ENCODE data around the gene PDE4B.

PDE4B gene

DNA sequence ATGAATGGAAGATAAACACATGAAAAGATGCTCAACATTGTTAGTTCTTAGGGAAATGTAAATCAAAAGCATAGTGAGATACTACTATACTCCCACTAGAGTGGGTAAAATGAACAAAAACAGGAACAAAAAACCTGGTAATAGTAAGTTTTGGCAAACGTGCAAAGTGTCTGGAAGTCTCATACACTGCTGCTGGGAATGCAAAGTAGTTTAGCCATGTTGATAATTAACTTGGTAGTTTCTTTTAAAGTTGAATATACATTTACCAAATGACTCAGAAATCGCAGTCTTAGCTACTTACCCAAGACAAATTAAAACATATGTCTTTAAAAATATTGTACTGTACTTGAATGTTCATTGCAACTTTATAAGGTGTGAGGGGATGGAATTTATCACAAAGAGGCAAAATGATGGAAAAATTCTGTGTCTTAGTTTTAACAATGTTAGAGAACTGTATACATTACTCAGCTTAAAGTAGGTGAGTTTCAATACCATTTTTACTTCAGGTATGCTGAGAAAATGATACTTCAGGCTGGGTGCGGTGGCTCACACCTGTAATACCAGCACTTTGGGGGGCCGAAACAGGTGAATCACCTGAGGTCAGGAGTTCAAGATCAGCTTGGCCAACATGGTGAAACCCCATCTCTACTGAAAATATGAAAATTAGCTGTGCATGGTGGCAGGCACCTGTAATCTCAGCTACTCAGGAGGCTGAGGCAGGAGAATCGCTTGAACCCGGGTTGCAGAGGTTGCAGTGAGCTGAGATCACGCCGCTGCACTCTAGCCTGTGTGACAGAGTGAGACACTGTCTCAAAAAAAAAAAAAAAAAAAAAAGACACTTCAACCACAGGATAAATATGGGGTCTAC is 102.3 kb downstream of the PDE4B start:
- no peak overlapping the region for H3K4me3 ChIP-seq (replicated peaks; ENCODE audit: low read depth, low read length)
- TF ChIP-seq, protein P1, sequence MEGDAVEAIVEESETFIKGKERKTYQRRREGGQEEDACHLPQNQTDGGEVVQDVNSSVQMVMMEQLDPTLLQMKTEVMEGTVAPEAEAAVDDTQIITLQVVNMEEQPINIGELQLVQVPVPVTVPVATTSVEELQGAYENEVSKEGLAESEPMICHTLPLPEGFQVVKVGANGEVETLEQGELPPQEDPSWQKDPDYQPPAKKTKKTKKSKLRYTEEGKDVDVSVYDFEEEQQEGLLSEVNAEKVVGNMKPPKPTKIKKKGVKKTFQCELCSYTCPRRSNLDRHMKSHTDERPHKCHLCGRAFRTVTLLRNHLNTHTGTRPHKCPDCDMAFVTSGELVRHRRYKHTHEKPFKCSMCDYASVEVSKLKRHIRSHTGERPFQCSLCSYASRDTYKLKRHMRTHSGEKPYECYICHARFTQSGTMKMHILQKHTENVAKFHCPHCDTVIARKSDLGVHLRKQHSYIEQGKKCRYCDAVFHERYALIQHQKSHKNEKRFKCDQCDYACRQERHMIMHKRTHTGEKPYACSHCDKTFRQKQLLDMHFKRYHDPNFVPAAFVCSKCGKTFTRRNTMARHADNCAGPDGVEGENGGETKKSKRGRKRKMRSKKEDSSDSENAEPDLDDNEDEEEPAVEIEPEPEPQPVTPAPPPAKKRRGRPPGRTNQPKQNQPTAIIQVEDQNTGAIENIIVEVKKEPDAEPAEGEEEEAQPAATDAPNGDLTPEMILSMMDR (IDR thresholded peaks at IDR 0.05; ENCODE audit: insufficient read depth, low read length, poor library complexity, severe bottlenecking): no peak
- DNase-seq (ENCODE audit: extremely low read depth, insufficient read length): no peak
- no peaks in the 10 kb centered on the region for H3K27me3 ChIP-seq (replicated peaks; ENCODE audit: control insufficient read depth, insufficient read depth, low read length)
- no peaks in the 10 kb centered on the region for H3K36me3 ChIP-seq (ENCODE audit: control insufficient read depth, insufficient read depth, low read length)

GRCh38 chr1:65896721-65897120 is 104.0 kb downstream of the PDE4B start:
- Histone ChIP-seq H3K4me3 (replicated peaks; ENCODE audit: low read depth, low read length) (no peak overlapping the region), H3K27me3 (replicated peaks; ENCODE audit: control insufficient read depth, insufficient read depth, low read length) (no peaks in the 10 kb centered on the region), H3K36me3 (ENCODE audit: control insufficient read depth, insufficient read depth, low read length) (no peaks in the 10 kb centered on the region)
- TF ChIP-seq, protein P1 (IDR thresholded peaks at IDR 0.05; ENCODE audit: insufficient read depth, low read length, poor library complexity, severe bottlenecking): no peak
- no peak for DNase-seq (ENCODE audit: extremely low read depth, insufficient read length)

DNA sequence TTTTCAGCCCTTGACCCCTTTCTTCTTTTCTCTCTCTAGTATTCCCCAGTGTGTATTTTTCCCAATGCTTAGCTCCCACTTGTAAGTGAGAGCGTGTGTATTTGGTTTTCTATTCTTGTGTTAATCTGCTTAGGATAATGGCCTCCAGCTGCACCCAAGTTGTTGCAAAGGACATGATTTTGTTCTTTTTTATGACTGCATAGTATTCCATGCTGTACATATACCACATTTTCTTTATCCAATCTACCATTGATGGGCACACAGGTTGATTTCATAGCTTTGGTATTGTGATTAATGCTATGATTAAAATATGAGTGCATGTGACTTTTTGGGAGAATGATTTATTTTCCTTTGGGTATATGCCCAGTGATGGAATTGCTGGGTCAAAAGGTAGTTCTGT is 104.8 kb downstream of the PDE4B start:
- TF ChIP-seq, protein P1 (IDR thresholded peaks at IDR 0.05; ENCODE audit: insufficient read depth, low read length, poor library complexity, severe bottlenecking): no peak
- no peak for DNase-seq (ENCODE audit: extremely low read depth, insufficient read length)
- no peaks in the 10 kb centered on the region for H3K36me3 ChIP-seq (ENCODE audit: control insufficient read depth, insufficient read depth, low read length)

GRCh38 chr1:65904681-65905083 is 112.0 kb downstream of the PDE4B start:
- Histone ChIP-seq H3K36me3 (ENCODE audit: control insufficient read depth, insufficient read depth, low read length) (no peaks in the 10 kb centered on the region), H3K27me3 (replicated peaks; ENCODE audit: control insufficient read depth, insufficient read depth, low read length) (no peaks in the 10 kb centered on the region), H3K4me3 (replicated peaks; ENCODE audit: low read depth, low read length) (no peak overlapping the region)
- no peak for DNase-seq (ENCODE audit: extremely low read depth, insufficient read length)
- TF ChIP-seq, protein P1 (IDR thresholded peaks at IDR 0.05; ENCODE audit: insufficient read depth, low read length, poor library complexity, severe bottlenecking): no peak

More for the DNA sequence above, 104.8 kb downstream of the PDE4B start:
- Histone ChIP-seq H3K27me3 (replicated peaks; ENCODE audit: control insufficient read depth, insufficient read depth, low read length) (no peaks in the 10 kb centered on the region), H3K4me3 (replicated peaks; ENCODE audit: low read depth, low read length) (no peak overlapping the region)

DNA sequence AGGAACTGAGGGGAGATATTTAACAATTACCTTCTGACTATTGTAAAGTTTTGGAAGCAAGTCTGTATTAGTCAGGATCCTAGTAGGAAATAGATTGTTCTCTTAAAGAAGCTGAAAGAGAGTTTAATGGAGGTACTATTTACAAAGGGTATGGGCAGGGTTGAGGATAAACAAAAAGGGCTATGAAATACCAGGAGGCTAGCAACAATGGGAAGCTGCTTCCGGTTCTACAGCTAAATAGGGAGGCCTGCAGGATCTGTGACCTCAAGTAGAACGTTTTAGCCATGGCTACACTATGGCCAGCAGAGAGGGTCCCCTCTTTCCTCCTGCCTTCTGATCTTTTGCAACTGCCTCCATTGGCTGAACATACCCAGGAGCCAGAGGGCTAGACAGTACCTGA is 117.7 kb downstream of the PDE4B start:
- no peak overlapping the region for H3K4me3 ChIP-seq (replicated peaks; ENCODE audit: low read depth, low read length)
- no peak for DNase-seq (ENCODE audit: extremely low read depth, insufficient read length)
- TF ChIP-seq, protein P1 (IDR thresholded peaks at IDR 0.05; ENCODE audit: insufficient read depth, low read length, poor library complexity, severe bottlenecking): no peak
- no peaks in the 10 kb centered on the region for H3K27me3 ChIP-seq (replicated peaks; ENCODE audit: control insufficient read depth, insufficient read depth, low read length)
- no peaks in the 10 kb centered on the region for H3K36me3 ChIP-seq (ENCODE audit: control insufficient read depth, insufficient read depth, low read length)
